T-helper 1 cell treated with Interleukin-12 subunit alpha and Interleukin-12 subunit beta and Interleukin-4 antibody, amounts not matched to agents 30 μg/mL and 1 μg/mL, for 36 hours (primary cell): Measurements from ENCODE around the gene PRSS21.

Source experiments
- H3K27ac Mint-ChIP-seq: one replicate; pipeline ENCODE4 v1.8.0; 2021; ENCODE audit warnings: mild to moderate bottlenecking, mixed read lengths
- H3K27me3 Mint-ChIP-seq: one replicate; pipeline ENCODE4 v1.8.0; 2021; ENCODE audit warnings: low read depth, mixed read lengths
- H3K36me3 Mint-ChIP-seq: one replicate; pipeline ENCODE4 v1.8.0; 2021; ENCODE audit warnings: low read depth, mixed read lengths
- H3K4me1 Mint-ChIP-seq: one replicate; pipeline ENCODE4 v1.8.0; 2021; ENCODE audit warnings: low read depth, mixed read lengths
- H3K4me3 Mint-ChIP-seq: one replicate; pipeline ENCODE4 v1.8.0; 2021; ENCODE audit warnings: mild to moderate bottlenecking, moderate library complexity, mixed read lengths
- H3K9me3 Mint-ChIP-seq: one replicate; pipeline ENCODE4 v1.8.0; 2021; ENCODE audit warnings: mixed read lengths

PRSS21 gene

DNA sequence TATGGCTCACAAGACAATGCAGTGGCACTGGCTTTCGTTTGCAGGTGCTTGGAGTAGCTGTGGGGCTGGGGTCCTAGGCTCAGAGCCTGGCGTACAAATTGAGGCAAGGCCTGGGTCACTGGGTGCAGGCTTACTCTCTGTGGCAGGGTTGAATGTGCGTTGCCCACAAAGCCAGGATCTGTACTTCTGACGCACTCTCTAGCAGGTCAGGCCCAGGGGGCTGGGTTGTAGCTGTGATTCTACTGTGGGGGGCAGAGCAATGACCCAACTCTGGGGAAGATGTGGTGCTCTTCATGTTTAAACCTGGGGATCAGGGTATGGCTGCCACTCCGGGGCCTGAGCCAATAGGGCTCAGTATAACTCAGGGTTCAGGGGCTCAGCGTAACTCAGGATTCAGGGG, 6.4 kb upstream of the PRSS21 start:
- no peaks in the 10 kb centered on the region for H3K9me3 Mint-ChIP-seq
- no peaks in the 10 kb centered on the region for H3K36me3 Mint-ChIP-seq
- H3K4me3 Mint-ChIP-seq = no peak overlapping the region
- peaks cover 19% of the 10 kb centered on the region for H3K27me3 Mint-ChIP-seq
- no peaks in the 10 kb centered on the region for H3K4me1 Mint-ChIP-seq
- H3K27ac Mint-ChIP-seq = no peak overlapping the region

DNA sequence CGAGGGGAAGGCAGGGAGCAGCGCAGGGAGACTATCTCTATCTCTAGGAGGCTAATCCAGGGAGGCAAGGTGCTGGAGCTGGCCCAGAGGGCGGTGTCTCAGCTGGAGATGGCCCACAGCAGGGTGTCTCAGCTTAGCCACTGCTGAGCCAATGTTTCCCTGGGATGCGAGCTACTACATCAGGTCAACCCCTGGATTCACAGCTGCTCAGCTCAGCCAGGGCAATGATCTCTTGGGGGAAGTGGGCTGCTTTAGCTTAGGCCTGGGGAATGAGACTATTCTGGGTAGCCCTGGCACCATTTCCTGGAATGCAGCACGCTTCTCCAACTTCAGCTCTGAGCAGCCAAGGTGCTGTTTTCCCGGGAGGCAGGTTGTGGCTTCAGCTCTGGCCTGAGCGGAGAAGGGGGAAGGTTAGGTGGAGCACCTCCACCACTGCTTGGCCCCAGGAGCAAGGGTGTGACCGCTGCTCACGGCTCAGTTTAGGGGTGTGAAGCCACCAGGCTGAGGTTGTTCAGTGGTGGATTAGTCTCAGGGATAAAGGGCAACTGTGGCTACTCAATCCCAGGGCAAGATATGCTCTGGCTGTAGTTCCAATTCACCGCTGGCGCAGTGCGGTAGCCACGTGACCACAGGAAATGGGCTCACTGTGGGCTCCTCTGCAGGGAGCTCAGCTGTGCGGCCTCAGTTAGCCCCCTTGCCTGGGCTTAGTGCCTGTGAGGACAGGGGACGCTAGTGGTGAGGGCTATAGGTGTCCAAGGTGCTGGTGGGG, 5.2 kb upstream of the PRSS21 start:
- no peaks in the 10 kb centered on the region for H3K9me3 Mint-ChIP-seq
- H3K36me3 Mint-ChIP-seq = no peaks in the 10 kb centered on the region
- no peak overlapping the region for H3K27ac Mint-ChIP-seq
- H3K4me1 Mint-ChIP-seq = no peaks in the 10 kb centered on the region
- H3K4me3 Mint-ChIP-seq = no peak overlapping the region
- H3K27me3 Mint-ChIP-seq = peaks cover 19% of the 10 kb centered on the region

DNA sequence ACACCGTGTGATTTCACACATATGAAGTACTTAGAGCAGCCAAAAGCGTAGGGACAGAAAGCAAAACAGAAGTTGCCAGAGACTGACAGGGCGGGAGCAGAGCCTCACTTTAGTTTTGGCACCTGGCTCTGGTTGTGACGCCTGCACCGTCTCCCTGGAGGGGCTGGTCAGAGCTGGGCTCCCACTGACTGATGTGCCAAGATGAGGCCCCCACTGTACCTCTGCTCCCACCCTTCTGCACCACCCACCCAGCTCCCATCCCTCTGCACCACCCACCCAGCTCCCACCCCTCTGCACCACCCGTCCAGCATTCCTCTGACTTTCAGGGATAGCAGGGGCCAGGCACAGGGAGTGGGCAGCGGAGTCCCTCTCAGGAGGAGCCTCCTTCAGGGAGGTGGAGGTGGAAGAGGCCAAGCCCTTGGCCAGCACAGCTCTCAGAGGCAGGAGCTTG, 3.2 kb upstream of the PRSS21 start:
- Mint-ChIP-seq H3K9me3 (no peaks in the 10 kb centered on the region), H3K36me3 (no peaks in the 10 kb centered on the region), H3K27me3 (peaks cover 8% of the 10 kb centered on the region), H3K27ac (no peak overlapping the region), H3K4me3 (no peak overlapping the region), H3K4me1 (no peaks in the 10 kb centered on the region)

DNA sequence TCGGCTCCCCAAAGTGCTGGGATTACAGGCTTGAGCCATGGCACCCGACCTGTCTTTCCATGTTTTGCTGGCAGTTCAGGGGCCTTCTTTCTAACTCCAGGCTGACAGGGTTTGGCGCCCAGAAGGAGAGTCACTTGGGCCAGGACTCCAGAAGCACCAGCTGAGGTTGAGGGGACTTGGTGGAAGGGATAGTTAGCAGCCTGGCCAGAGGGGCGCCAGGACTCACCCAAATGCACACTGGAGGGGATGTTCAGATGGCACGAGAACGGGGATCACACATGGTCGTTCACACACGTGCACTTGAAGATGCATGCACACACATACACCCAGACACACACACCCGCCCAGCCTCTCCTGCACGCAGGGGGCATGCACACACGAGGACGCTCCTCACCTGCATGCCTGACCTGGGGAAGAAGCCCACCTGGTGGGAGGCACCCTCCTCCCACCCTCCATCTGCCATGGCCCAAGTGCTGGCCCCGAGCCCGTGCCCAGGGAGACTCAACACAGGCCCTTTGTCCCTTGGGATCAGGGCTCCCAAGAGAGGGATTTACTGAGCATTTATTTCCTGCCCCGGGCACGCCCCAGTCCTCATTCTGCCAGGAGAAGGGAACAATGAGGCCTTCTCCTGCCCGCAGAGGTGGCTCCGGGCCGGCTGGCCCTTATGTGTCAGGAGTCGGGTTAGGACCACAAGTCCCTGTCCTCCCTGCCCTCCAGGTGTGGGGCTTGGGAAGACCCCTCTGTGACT, 2.3 kb upstream of the PRSS21 start:
- Mint-ChIP-seq H3K27ac (no peak overlapping the region), H3K27me3 (no peaks in the 10 kb centered on the region), H3K4me3 (no peak overlapping the region), H3K4me1 (no peaks in the 10 kb centered on the region), H3K36me3 (no peaks in the 10 kb centered on the region), H3K9me3 (no peaks in the 10 kb centered on the region)

DNA sequence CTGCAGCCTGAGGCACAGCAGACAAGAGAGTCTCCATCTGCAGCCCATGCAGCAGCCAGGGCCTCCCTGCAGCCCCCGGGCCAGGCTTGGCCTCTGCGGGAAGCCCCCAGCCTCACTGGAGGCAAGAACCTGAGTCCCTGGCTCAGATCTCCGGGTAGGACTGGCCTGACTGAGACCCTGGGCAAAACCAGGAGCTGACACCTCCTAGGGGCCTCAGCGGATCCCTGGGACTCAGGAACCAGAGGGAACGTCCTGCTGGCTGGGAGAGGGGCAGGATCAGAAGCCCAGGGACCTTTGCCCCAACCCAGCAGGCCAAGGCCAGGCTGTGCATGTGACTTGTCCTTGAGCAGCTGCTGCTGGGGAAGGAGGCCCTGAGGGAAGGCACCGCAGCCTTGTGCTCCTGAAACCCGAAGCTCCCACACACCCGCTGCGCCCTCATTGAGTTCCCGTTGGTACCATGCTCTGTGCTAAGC, 1.7 kb upstream of the PRSS21 start:
- Mint-ChIP-seq H3K4me1 (no peaks in the 10 kb centered on the region), H3K27ac (no peak overlapping the region), H3K36me3 (no peaks in the 10 kb centered on the region), H3K4me3 (no peak overlapping the region), H3K27me3 (no peaks in the 10 kb centered on the region), H3K9me3 (no peaks in the 10 kb centered on the region)

DNA sequence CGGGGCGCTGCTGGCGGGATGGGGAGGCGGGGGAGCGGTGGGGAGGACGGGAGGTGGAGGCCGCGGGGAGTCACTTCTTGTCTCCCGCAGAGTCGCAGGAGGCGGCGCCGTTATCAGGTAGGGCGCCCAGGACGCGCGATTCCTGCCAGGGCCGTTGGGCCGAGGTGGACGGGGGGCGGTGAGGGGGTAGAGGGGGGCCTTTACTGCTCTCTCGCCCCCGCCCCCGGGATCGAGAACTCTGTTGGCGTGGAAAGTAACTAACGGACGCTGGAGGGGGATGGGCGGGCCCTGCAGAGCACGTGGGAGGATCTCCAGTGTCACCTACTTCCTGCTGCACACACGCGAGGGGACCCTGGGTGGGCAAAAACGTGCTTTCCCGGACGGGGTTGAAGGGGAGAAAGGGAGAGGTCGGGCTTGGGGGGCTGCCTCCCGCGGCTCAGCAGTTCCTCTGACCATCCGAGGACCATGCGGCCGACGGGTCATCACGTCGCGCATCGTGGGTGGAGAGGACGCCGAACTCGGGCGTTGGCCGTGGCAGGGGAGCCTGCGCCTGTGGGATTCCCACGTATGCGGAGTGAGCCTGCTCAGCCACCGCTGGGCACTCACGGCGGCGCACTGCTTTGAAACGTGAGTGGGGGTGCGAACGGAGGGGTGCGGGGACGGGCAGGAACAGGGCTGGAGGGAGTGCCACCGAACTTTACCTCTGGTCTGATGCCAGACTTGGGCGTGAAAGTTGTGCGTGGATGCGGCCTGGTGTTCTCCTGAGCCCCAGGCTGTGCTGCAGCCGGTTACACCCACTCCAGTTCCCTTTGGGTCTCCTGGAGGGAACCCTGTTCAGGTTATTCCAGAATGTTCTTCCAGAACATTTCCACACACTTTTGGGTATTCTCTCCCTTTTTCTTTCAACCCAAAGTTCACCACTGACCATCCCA, 569 bp downstream of the PRSS21 start:
- Mint-ChIP-seq H3K27ac (no peak overlapping the region), H3K36me3 (no peaks in the 10 kb centered on the region)

DNA sequence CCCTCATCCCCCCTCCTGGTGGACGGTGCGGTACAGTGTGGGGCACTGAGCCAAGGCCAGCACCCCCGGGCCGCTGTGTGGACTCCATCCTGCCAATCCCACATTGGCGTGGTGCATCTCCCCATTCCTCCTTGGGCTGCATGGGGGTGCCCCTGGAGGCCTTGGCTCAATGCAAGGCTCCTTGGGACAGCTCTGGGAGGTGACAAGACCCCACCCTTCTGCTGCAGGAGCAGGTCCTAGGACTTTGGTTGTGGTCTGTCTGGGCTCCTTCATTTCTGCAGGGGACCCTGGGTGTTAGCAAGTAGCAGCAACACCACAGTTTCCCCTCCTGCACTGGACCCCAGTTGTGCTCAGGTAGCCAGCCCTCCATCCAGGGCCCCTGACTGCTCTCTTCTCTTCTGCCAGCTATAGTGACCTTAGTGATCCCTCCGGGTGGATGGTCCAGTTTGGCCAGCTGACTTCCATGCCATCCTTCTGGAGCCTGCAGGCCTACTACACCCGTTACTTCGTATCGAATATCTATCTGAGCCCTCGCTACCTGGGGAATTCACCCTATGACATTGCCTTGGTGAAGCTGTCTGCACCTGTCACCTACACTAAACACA, 1.3 kb downstream of the PRSS21 start:
- H3K27ac Mint-ChIP-seq = no peak overlapping the region
- H3K4me3 Mint-ChIP-seq = no peak overlapping the region
- no peaks in the 10 kb centered on the region for H3K36me3 Mint-ChIP-seq
- H3K27me3 Mint-ChIP-seq = peaks cover 4% of the 10 kb centered on the region
- H3K4me1 Mint-ChIP-seq = no peaks in the 10 kb centered on the region
- H3K9me3 Mint-ChIP-seq = no peaks in the 10 kb centered on the region

More for the DNA sequence above, 569 bp downstream of the PRSS21 start:
- Mint-ChIP-seq H3K4me1 (no peaks in the 10 kb centered on the region), H3K4me3 (no peak overlapping the region), H3K9me3 (no peaks in the 10 kb centered on the region), H3K27me3 (no peaks in the 10 kb centered on the region)

DNA sequence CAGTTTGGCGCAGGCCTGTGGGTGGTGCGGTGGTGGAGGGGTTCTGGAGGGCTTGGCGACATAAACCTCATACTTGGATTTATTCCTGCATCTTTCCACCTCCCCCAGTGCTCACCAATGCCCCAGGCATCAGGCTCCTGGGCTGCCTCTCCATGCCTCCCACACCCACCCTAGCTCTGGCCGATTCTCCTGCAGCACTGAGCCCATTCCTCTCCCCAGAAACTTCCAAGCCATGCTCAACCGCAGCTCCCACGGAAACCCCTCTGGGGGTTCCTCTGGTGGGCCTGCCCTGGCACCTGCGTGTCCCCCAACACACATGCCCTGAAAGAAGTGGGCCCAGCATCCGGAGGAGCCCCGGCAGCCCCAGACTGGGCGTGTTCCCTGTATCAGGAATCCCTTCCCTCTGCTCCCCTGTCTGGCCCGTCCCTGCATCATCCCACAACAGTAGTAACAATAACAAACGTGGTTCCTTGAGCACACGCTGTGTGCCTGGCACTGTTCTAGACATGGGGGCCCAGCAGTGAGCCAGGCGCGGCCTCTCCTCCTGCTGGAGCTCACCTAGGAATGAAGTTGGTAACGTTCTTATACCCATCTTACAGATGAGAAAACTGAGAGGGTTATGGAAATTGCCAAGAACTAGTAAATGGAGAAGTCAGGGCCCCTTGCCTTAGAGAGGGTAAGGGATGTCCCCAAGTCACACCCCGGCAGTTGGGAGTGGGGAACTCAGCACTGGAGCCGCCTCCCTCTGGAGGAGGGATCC, 2.3 kb downstream of the PRSS21 start:
- H3K27ac Mint-ChIP-seq = no peak overlapping the region
- no peaks in the 10 kb centered on the region for H3K9me3 Mint-ChIP-seq
- no peaks in the 10 kb centered on the region for H3K36me3 Mint-ChIP-seq
- peaks cover 4% of the 10 kb centered on the region for H3K27me3 Mint-ChIP-seq
- no peak overlapping the region for H3K4me3 Mint-ChIP-seq
- no peaks in the 10 kb centered on the region for H3K4me1 Mint-ChIP-seq

DNA sequence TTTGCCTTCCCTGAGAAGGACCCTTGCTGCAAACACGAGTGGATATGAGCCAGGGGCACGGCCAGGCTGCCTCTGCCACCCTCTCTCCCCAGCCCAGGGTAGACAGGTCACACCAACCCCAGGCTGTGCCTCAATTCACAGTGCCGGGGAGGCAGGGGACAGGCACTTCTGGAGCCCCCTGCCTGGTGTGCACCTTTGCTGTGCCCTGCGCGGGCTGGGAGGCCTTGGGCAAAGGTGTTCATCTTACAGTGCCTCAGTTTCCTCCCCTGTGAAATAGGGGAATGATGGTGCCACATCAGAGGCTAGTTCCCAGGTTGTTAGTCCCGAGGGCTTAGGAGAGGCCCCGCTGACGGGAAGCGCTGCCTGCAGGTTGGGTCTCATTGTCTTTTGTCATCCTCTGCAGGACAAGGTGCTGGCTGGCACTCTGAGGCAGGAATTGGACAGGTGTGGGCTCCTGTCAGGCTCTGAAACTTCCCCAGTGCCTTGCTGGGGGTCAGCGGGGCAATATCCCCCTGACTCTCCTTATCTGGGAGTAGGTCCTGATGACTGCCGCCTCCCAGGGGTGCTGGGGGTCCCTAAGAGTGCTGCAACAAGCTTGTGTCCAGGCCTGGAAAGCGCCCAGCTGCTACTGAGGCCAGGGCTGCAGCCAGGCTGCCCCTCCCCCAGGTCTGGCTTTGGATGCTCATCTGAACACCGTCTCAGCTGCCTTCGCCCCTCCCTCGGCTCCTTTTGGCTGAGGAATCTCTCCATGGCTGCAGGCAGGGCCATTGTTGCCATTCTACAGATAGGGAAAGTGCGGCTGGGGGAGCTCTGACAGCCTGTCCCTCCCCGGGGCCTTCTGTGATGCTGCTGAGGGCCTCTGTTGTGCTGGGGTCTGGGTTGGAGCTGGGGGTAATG, 3.1 kb downstream of the PRSS21 start:
- Mint-ChIP-seq H3K27me3 (peaks cover 4% of the 10 kb centered on the region), H3K4me3 (no peak overlapping the region), H3K36me3 (no peaks in the 10 kb centered on the region), H3K27ac (no peak overlapping the region), H3K4me1 (no peaks in the 10 kb centered on the region), H3K9me3 (no peaks in the 10 kb centered on the region)

DNA sequence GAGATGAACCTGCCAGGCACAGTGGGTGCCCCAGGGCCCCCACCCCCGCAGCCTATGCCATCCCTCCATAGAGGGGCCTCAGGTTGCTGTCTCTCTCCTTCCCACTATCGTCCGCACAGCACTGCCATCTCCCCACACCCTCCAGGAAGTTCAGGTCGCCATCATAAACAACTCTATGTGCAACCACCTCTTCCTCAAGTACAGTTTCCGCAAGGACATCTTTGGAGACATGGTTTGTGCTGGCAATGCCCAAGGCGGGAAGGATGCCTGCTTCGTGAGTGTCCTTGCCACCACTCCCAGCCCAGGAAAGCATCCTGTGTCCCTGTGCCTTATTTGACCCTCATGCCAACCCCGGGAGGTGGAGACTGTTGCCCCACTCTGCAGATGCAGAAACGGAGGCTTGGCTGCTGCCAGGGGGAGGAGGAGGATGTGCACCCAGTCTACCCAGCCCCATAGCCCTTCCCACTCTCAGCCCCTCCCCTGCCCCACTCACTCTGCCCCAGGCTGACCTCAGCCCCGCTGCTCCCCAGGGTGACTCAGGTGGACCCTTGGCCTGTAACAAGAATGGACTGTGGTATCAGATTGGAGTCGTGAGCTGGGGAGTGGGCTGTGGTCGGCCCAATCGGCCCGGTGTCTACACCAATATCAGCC, 3.9 kb downstream of the PRSS21 start:
- Mint-ChIP-seq H3K9me3 (no peaks in the 10 kb centered on the region), H3K4me3 (no peak overlapping the region), H3K27me3 (peaks cover 4% of the 10 kb centered on the region), H3K36me3 (no peaks in the 10 kb centered on the region), H3K27ac (no peak overlapping the region), H3K4me1 (no peaks in the 10 kb centered on the region)

DNA sequence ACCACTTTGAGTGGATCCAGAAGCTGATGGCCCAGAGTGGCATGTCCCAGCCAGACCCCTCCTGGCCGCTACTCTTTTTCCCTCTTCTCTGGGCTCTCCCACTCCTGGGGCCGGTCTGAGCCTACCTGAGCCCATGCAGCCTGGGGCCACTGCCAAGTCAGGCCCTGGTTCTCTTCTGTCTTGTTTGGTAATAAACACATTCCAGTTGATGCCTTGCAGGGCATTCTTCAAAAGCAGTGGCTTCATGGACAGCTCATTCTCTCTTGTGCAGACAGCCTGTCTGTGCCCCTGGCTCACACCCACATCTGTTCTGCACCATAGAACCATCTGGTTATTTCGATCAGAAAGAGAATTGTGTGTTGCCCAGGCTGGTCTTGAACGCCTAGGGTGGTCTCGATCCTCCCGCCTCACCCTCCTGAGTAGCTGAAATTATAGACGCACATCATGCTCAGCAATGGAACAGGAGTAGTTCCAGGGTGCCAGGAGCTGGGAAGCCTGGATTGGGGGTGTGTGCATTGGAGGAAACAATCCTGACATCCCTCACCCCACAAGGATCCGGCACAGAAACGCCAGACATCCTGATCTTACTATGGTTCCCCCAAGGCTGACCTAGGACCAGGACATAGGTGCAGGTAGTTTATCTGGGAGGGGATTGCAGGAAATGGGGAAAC, 4.6 kb downstream of the PRSS21 start:
- Mint-ChIP-seq H3K9me3 (no peaks in the 10 kb centered on the region), H3K4me3 (no peak overlapping the region), H3K36me3 (no peaks in the 10 kb centered on the region), H3K27me3 (peaks cover 4% of the 10 kb centered on the region), H3K27ac (no peak overlapping the region), H3K4me1 (no peaks in the 10 kb centered on the region)

DNA sequence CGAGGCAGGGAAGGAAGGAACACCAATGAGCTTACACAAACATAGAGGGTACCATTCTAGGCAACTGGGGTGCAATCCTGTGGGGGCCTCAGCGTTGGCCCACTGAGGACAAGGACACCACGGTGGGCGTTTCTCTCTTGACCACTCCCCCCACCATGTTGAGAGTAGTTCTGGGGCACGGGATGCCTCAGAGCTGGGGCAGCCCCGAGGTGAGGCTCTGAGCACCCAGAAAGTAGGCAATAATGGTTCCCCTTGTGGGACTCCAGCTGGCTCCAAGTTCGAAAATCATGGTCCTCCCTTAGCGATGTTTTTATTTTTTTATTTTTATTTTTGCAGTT, 5.1 kb downstream of the PRSS21 start:
- Mint-ChIP-seq H3K36me3 (no peaks in the 10 kb centered on the region), H3K9me3 (no peaks in the 10 kb centered on the region), H3K4me1 (no peaks in the 10 kb centered on the region), H3K4me3 (no peak overlapping the region), H3K27ac (no peak overlapping the region), H3K27me3 (peaks cover 4% of the 10 kb centered on the region)
